HG03354 (cell line): ENCODE results near the gene KRTAP22-1.

Experiments
- ATAC-seq: cut with Tn5 transposase; IDR thresholded peaks from one replicate; pipeline ENCODE4 v1.9.1; 2021; ENCODE audit warnings: mild to moderate bottlenecking; ENCODE audit not compliant: unreplicated experiment, poor library complexity, severe bottlenecking

The KRTAP22-1 gene

GRCh38 chr21:30600787-30601186 lies at the start of gene KRTAP22-1:
KRTAP22-1 (plus strand) TSS chr21:30601087.
- ATAC-seq: no peak

DNA sequence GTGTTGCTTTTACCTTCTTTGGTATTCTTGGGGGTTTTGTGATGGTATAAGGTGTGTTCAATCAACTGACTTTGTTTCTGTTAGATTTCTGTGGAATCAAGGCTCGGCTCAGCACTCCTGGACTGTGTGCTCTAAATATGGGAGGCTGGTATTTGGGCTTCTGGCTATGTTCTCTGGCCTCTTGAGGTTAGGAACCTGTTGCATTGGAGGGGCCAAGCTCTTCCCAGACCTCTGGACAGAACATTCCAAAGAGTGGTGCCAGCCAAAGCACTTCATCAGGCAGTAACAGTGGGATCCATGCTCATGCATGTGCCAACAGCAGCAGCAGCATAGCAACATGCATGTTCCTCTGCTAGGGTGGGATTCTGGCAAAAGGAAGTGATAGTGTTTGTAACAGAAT lies 48.1 kb upstream of the KRTAP22-1 start:
- ATAC-seq: no peak

DNA sequence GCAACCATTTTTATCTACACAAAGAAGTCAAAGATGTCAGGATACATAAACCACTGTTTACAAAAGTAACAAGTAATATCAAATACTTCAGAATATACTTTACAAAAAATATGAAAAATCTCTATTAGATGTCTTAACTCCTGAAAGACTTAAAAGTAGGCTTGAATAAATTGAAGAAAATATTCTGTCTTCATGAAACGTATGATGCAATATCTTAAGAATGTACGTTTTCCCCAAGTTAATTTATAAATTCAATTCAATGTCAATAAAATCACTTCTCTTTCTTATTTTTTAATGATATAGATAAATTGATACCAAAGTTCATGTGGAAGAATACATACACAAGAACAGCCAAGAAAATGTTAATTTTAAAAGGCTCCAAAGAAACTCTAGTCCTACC lies 45.8 kb upstream of the KRTAP22-1 start:
- ATAC-seq: no peak

- no peak for ATAC-seq
These were observed 39.5 kb upstream of the KRTAP22-1 start, which contains the start of gene KRTAP19-7 for GRCh38 chr21:30561264-30561895. KRTAP19-7 (minus strand) TSS chr21:30561314; CDS start chr21:30561289, 25 bp downstream.

DNA sequence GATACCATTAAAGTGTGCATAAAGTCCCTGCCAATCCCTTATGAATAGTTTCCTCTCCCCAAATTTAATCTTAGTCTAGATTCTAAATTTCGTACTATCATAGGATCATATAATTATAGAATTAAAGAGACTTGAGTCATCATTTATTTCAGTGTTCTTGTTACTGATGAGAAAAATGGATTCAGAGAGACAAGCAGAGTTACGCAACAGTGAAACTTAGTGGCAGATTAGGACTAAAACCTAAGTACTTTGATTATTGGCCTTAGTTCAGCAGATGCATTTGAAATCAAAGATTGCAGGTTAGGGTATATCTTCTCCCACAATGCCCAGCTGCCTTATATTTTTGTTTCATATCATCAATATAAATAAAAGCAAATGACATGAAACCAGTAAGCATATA lies 38.9 kb upstream of the KRTAP22-1 start:
- ATAC-seq: no peak

GRCh38 chr21:30563072-30563471 lies 37.8 kb upstream of the KRTAP22-1 start:
- ATAC-seq: no peak

DNA sequence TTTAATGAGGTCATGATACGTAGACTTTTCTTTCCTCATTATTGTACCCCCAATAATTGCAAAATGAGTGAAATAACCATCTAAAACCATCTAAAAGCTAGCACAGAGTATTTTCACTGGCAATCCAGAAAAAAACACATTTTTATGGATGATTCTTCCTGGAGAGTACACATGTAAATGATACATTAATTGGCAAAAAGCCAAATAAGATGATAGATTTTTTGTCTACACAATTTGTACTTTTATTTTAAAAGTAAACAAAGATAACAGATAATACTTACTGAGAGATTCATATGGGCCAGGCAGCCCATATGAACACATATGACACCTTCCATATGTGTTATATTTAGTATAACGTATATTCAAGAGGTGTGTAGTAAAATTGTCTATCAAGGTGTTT lies 37.3 kb upstream of the KRTAP22-1 start:
- ATAC-seq: no peak

GRCh38 chr21:30567617-30568016 lies 33.3 kb upstream of the KRTAP22-1 start:
- ATAC-seq: no peak

DNA sequence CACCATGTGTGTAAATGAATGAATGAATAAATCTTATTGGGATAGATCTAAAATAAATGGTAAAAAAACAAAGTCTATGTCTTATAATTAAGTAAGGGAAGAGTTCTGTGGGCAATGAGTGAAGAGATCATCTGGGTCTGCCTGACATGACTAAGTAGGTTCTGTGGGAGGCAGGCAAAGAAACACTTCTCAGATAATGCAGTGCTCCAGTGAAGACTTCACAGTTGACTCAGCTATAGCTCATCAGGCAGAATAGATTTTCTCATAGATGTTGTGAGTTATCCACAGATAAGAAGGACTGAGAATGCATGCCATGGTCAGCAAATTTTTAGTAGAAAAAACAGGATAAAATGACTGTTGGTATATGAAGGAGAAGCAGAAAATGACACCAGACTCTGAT lies 23.1 kb upstream of the KRTAP22-1 start:
- no peak for ATAC-seq

DNA sequence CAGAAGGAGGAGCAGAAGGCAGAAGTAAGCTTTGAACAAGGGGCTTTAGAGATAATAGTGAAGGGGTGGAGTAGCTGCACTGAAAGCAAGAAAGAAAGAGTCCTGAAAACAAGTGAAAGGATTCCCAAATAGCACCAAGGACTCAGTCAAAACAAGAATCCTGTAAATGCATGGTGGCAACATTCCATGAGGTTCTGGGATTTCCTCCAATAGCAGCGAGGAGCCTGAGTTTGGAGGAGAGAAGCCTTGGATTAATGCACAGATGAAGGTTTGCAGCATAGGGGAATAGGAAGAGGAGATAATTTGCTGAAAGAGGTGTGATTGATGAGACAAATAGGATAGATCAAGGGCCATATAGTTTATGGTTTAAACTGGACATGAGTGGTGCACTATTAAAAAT lies 21.5 kb upstream of the KRTAP22-1 start:
- ATAC-seq: no peak

DNA sequence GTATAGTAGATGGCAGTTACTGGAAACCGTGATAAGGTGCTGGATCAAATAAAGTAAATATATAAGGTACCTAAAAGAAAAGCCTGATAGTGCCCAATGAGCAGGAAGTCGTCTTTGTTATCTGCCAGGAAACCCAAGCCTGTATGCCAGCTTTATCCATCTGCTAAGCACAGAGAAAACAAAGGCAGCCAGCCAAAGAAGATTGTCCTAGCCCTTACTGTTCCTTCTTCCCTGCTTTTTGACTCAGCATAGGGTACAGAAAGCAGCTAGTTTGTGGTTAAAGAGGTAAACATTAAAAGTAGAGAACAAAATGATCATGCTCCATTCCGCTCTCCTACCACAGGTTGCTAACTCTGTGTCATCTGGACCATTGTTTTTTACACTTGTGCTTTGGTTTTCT lies 20.8 kb upstream of the KRTAP22-1 start:
- no peak for ATAC-seq

GRCh38 chr21:30582870-30583269 lies 18.0 kb upstream of the KRTAP22-1 start:
- ATAC-seq: no peak

GRCh38 chr21:30590297-30590696 lies 10.6 kb upstream of the KRTAP22-1 start, which contains the start of gene KRTAP22-2:
KRTAP22-2 (minus strand) TSS chr21:30590397.
- no peak for ATAC-seq

- ATAC-seq: no peak
These were observed 8.7 kb upstream of the KRTAP22-1 start, which contains the start of gene KRTAP6-3 for GRCh38 chr21:30592140-30592539. KRTAP6-3 (plus strand) TSS chr21:30592440; CDS start chr21:30592446, 6 bp downstream.

DNA sequence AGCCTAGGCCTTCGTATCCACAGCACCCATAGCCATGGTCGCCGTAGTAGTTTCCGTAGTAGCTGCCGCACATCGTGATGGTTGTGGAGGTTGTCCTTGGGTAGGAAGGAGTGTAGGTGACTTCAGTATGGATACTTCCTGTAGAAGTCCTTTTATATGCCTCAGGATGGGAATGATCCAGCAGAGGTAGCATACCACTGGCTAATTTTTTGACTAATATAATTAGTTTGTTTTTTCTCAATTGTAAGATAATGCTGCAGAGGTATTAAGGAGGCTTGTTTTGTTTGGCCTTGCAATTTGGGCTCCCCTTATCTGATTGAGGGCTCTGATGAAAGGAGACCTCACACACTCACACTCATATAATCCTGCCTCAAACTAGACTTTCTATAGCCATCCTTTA lies 2.1 kb upstream of the KRTAP22-1 start, which contains the start of gene KRTAP6-2:
Gene KRTAP6-2 (minus strand): TSS at position 101 of the 400 bp plus-strand sequence. CDS start 28 bp downstream, at position 73.
- no peak for ATAC-seq

GRCh38 chr21:30605968-30606367 lies 5.1 kb downstream of the KRTAP22-1 start:
- no peak for ATAC-seq

GRCh38 chr21:30612132-30612531 lies 11.2 kb downstream of the KRTAP22-1 start:
- no peak for ATAC-seq

- no peak for ATAC-seq
These were observed 12.9 kb downstream of the KRTAP22-1 start, which contains the start of gene KRTAP6-1 for GRCh38 chr21:30613836-30614235. KRTAP6-1 (minus strand) TSS chr21:30613930; CDS start chr21:30613904, 26 bp downstream.

DNA sequence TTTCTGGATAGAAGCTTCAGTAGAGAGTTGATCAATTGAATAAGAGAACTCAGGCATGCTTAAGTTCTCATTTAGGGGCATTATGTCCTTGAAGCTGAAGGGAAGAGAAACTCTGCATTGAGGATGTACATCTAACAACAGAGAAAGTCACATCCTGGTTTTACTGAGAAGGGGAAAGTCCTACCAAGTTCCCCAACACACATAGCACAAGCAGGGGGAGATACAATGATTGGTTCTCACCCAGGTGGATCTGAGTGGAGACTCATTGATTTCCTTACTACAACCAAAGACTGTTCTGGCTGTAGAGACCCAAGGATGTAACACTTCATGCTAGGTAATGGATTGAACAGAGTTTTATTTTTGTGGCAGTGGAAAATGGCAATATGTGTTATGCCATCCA lies 14.3 kb downstream of the KRTAP22-1 start:
- ATAC-seq: no peak

- no peak for ATAC-seq
These were observed 15.2 kb downstream of the KRTAP22-1 start, which contains the start of gene KRTAP20-1 for GRCh38 chr21:30616125-30616524. KRTAP20-1 (plus strand) TSS chr21:30616425; CDS start chr21:30616455, 30 bp downstream.

- no peak for ATAC-seq
These were observed 19.2 kb downstream of the KRTAP22-1 start for GRCh38 chr21:30620080-30620479.
